Transverse colon (tissue), 4 donors: ENCODE data around the gene ACSS3.

ENCODE experiments used
- CTCF ChIP-seq, 5 experiments: fragments of 200-600 bp in 3 of 5; fragments of 450-650 bp in 2 of 5; sonication (generic) in 3 of 5; IDR thresholded peaks; 1 replicate in 2 of 5; 2 replicates in 3 of 5; pipeline ENCODE4 v1.5.1; 2016 to 2017; ENCODE audit warnings: antibody characterized with exemption in 5 of 5, inconsistent platforms in 3 of 5, mild to moderate bottlenecking in 2 of 5, moderate library complexity in 1 of 5
- EP300 ChIP-seq: sonication (generic); formaldehyde crosslinking; IDR thresholded peaks from one replicate; pipeline ENCODE4 v1.6.1; 2017; ENCODE audit warnings: antibody characterized with exemption, low read depth
- POLR2A ChIP-seq: fragments of 450-650 bp; IDR thresholded peaks from one replicate; pipeline ENCODE4 v1.6.1; 2016; ENCODE audit warnings: antibody characterized with exemption, mild to moderate bottlenecking, moderate library complexity
- POLR2AphosphoS5 ChIP-seq, 3 donors: sonication (generic); formaldehyde crosslinking; IDR thresholded peaks; one replicate each; pipeline ENCODE4 v1.6.1; 2016; ENCODE audit warnings: antibody characterized with exemption in 3 of 3

GRCh38 chr12:81259360-81259759 is 181.5 kb downstream of the ACSS3 start:
- TF ChIP-seq CTCF (IDR thresholded peaks at IDR 0.05) = no peak
- no peak for TF ChIP-seq POLR2A
- TF ChIP-seq EP300 = no peak
- TF ChIP-seq POLR2AphosphoS5 (IDR thresholded peaks at IDR 0.05) = no peak
